HepG2 (cell line): ENCODE measurements around the gene FANCF. TPM values are rescaled to one million over a fixed set of nuclear protein-coding genes. Genes with fewer than 3 reads are reported as not detected.

ENCODE experiments used
- ARNT2 ChIP-seq: sonication (generic); formaldehyde crosslinking; IDR thresholded peaks from 2 replicates; pipeline ENCODE4 v1.8.0; 2022; ENCODE audit warnings: mild to moderate bottlenecking, low read depth, missing genetic modification reagents, moderate library complexity
- NFIB ChIP-seq: sonication (generic); formaldehyde crosslinking; IDR thresholded peaks from 2 replicates; pipeline ENCODE4 v1.9.0; 2021; ENCODE audit warnings: missing genetic modification reagents, mild to moderate bottlenecking, borderline replicate concordance
- PTBP1 ChIP-seq: fragments of 200-400 bp; formaldehyde crosslinking; IDR thresholded peaks from 2 replicates; pipeline ENCODE4 v1.6.1; 2018; ENCODE audit warnings: low read length, low read depth; ENCODE audit not compliant: poor library complexity, severe bottlenecking
- RFX3 ChIP-seq: IDR thresholded peaks from 2 replicates; pipeline ENCODE4 v1.6.1; 2016; ENCODE audit warnings: missing biosample characterization, missing genetic modification reagents
- SOX5 ChIP-seq: IDR thresholded peaks from 2 replicates; pipeline ENCODE4 v1.6.1; 2016; ENCODE audit warnings: borderline replicate concordance
- SPEN ChIP-seq: sonication (generic); formaldehyde crosslinking; IDR thresholded peaks from 2 replicates; pipeline ENCODE4 v1.5.1; 2020; ENCODE audit warnings: low read depth, mild to moderate bottlenecking, missing genetic modification reagents
- TOPORS ChIP-seq: sonication (generic); formaldehyde crosslinking; IDR thresholded peaks from 2 replicates; pipeline ENCODE4 v1.8.0; 2023; ENCODE audit warnings: mild to moderate bottlenecking, missing genetic modification reagents
- ZBTB21 ChIP-seq: sonication (generic); formaldehyde crosslinking; IDR thresholded peaks from 2 replicates; pipeline ENCODE4 v1.4.0; 2020; ENCODE audit warnings: missing genetic modification reagents
- ZIK1 ChIP-seq: sonication (generic); formaldehyde crosslinking; IDR thresholded peaks from 2 replicates; pipeline ENCODE4 v1.5.0; 2020; ENCODE audit warnings: mild to moderate bottlenecking, low read depth, missing genetic modification reagents, borderline replicate concordance
- ZNF10 ChIP-seq: sonication (generic); formaldehyde crosslinking; IDR thresholded peaks from 2 replicates; pipeline ENCODE4 v1.4.0; 2020; ENCODE audit warnings: mild to moderate bottlenecking, low read depth, missing genetic modification reagents, borderline replicate concordance
- ZNF256 ChIP-seq: sonication (generic); formaldehyde crosslinking; conservative IDR thresholded peaks from 2 replicates; pipeline ENCODE4 v1.4.0; 2020; ENCODE audit warnings: missing genetic modification reagents
- ZNF44 ChIP-seq: sonication (generic); formaldehyde crosslinking; IDR thresholded peaks from 2 replicates; pipeline ENCODE4 v1.5.1; 2020; ENCODE audit warnings: mild to moderate bottlenecking, missing genetic modification reagents
- ZNF563 ChIP-seq: sonication (generic); formaldehyde crosslinking; IDR thresholded peaks from 2 replicates; pipeline ENCODE4 v1.8.0; 2022; ENCODE audit warnings: mild to moderate bottlenecking, moderate library complexity, missing genetic modification reagents
- ZNF720 ChIP-seq: sonication (generic); formaldehyde crosslinking; IDR thresholded peaks from 2 replicates; pipeline ENCODE4 v1.4.0; 2020; ENCODE audit warnings: missing genetic modification reagents
- ZNF775 ChIP-seq: sonication (generic); formaldehyde crosslinking; IDR thresholded peaks from 2 replicates; pipeline ENCODE4 v1.4.0; 2020; ENCODE audit warnings: missing genetic modification reagents, mild to moderate bottlenecking, moderate library complexity, borderline replicate concordance
- polyA plus RNA-seq, 8 experiments: library from polyadenylated mRNA; depleted of rRNA in 3 of 8; stranded (reverse) in 7 of 8; unstranded in 1 of 8; fragments of >200 nt; fragmentation: Illumina TruSeq in 4 of 8; extraction: Trizol in 4 of 8; gene quantifications; 2 replicates each; pipeline versions ENCODE4 v1.2.1 to v1.2.3, GENCODE V29; 2011 to 2016; ENCODE audit warnings: low read depth in 4 of 8, missing spikeins in 1 of 8, mixed read lengths in 1 of 8; ENCODE audit not compliant: insufficient read depth in 1 of 8
- total RNA-seq, 5 experiments: library from RNA; depleted of rRNA; stranded (reverse); fragments of >200 nt; fragmentation: Illumina TruSeq; extraction: Trizol; gene quantifications; 2 replicates each; pipeline ENCODE4 v1.2.3, GENCODE V29; 2016; ENCODE audit warnings: low read depth in 1 of 5
- TF ChIP-seq, protein P1 (sequence below): sonication (generic); formaldehyde crosslinking; IDR thresholded peaks from 2 replicates; pipeline ENCODE4 v1.4.0; 2020; ENCODE audit warnings: missing genetic modification reagents, mild to moderate bottlenecking, borderline replicate concordance
- TF ChIP-seq, protein P2 (sequence below): sonication (generic); formaldehyde crosslinking; IDR thresholded peaks from 2 replicates; pipeline ENCODE4 v1.4.0; 2020; ENCODE audit warnings: missing genetic modification reagents
- TF ChIP-seq, protein P3 (sequence below): sonication (generic); formaldehyde crosslinking; IDR thresholded peaks from 2 replicates; pipeline ENCODE4 v1.8.1; 2023; ENCODE audit warnings: missing genetic modification reagents, mild to moderate bottlenecking, borderline replicate concordance
- TF ChIP-seq, protein P4 (sequence below): sonication (generic); formaldehyde crosslinking; IDR thresholded peaks from 2 replicates; pipeline ENCODE4 v1.4.0; 2020; ENCODE audit warnings: missing genetic modification reagents

Gene FANCF
- total and polyA plus RNA-seq, 2 of the 13 experiments (the other 11 are each of a cell fraction or from before 2014, with no cell fraction given), result 2.5 to 9.7 TPM

DNA sequence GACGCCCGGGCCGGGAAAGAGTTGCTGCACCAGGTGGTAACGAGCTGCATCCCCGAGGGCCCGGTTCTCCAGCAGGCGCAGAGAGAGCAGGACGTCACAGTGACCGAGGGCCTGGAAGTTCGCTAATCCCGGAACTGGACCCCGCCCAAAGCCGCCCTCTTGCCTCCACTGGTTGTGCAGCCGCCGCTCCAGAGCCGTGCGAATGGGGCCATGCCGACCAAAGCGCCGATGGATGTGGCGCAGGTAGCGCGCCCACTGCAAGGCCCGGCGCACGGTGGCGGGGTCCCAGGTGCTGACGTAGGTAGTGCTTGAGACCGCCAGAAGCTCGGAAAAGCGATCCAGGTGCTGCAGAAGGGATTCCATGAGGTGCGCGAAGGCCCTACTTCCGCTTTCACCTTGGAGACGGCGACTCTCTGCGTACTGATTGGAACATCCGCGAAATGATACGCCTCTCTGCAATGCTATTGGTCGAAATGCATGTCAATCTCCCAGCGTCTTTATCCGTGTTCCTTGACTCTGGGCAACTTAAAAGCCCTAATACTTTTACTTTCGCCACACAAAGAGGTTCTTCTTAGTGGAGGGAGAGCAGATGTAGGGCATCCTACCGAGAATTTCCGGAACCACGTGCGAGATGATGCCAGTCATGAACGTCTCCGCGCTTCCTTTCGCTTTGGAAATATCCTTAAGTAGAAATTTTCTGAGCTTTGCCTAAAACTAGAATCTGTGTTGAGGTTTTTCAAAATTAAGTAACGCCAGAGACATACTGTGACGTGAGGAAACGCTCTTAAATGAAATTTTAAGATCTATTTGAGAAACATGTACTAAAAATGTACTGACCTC is at the start of gene FANCF (continued):
- TF ChIP-seq, protein P1, sequence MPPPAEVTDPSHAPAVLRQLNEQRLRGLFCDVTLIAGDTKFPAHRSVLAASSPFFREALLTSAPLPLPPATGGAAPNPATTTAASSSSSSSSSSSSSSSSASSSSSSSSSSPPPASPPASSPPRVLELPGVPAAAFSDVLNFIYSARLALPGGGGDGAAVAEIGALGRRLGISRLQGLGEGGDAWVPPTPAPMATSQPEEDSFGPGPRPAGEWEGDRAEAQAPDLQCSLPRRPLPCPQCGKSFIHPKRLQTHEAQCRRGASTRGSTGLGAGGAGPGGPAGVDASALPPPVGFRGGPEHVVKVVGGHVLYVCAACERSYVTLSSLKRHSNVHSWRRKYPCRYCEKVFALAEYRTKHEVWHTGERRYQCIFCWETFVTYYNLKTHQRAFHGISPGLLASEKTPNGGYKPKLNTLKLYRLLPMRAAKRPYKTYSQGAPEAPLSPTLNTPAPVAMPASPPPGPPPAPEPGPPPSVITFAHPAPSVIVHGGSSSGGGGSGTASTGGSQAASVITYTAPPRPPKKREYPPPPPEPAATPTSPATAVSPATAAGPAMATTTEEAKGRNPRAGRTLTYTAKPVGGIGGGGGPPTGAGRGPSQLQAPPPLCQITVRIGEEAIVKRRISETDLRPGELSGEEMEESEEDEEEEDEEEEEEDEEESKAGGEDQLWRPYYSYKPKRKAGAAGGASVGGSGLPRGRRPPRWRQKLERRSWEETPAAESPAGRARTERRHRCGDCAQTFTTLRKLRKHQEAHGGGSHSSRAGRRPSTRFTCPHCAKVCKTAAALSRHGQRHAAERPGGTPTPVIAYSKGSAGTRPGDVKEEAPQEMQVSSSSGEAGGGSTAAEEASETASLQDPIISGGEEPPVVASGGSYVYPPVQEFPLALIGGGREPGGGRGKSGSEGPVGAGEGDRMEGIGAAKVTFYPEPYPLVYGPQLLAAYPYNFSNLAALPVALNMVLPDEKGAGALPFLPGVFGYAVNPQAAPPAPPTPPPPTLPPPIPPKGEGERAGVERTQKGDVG (CRISPR knock-in tag), result 0 out of 2 replicates have a peak, but pooled peaks have one; percentile 37
- TF ChIP-seq NFIB (CRISPR knock-in tag), result no peak
- TF ChIP-seq ZNF563 (CRISPR knock-in tag), result peak; percentile 66; the same call in 1 of the 2 replicates
- peak; percentile 30; the same call in 1 of the 2 replicates for TF ChIP-seq ZNF256 (CRISPR knock-in tag)
- TF ChIP-seq SOX5 (CRISPR knock-in tag), result no peak
- TF ChIP-seq ZIK1 (CRISPR knock-in tag), result no peak
- 0 out of 2 replicates have a peak, but pooled peaks have one; percentile 9 for TF ChIP-seq TOPORS (CRISPR knock-in tag)
- no peak for TF ChIP-seq ZNF10 (CRISPR knock-in tag)
- peak; percentile 76 for TF ChIP-seq RFX3
- no peak for TF ChIP-seq ZNF775 (CRISPR knock-in tag)
- TF ChIP-seq ZBTB21 (CRISPR knock-in tag), result no peak
- peak; percentile 62; the same call in 1 of the 2 replicates for TF ChIP-seq SPEN (CRISPR knock-in tag)
- TF ChIP-seq PTBP1, result peak; percentile 59
- TF ChIP-seq ARNT2, result 0 out of 2 replicates have a peak, but pooled peaks have one; percentile 12
- TF ChIP-seq ZNF720 (CRISPR knock-in tag), result no peak
- peak; percentile 93 for TF ChIP-seq ZNF44
- TF ChIP-seq, protein P2, sequence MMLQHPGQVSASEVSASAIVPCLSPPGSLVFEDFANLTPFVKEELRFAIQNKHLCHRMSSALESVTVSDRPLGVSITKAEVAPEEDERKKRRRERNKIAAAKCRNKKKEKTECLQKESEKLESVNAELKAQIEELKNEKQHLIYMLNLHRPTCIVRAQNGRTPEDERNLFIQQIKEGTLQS (CRISPR knock-in tag), result no peak
- TF ChIP-seq, protein P3, sequence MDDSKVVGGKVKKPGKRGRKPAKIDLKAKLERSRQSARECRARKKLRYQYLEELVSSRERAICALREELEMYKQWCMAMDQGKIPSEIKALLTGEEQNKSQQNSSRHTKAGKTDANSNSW (CRISPR knock-in tag), result 0 out of 2 replicates have a peak, but pooled peaks have one; percentile 52
- TF ChIP-seq, protein P4, sequence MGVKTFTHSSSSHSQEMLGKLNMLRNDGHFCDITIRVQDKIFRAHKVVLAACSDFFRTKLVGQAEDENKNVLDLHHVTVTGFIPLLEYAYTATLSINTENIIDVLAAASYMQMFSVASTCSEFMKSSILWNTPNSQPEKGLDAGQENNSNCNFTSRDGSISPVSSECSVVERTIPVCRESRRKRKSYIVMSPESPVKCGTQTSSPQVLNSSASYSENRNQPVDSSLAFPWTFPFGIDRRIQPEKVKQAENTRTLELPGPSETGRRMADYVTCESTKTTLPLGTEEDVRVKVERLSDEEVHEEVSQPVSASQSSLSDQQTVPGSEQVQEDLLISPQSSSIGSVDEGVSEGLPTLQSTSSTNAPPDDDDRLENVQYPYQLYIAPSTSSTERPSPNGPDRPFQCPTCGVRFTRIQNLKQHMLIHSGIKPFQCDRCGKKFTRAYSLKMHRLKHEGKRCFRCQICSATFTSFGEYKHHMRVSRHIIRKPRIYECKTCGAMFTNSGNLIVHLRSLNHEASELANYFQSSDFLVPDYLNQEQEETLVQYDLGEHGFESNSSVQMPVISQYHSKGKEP, result no peak
